DND-41 (cell line): ENCODE data around the gene KIR3DL3.
"Not testable (repeated sequence)": the region's sequence is repeated elsewhere in the genome, so short reads cannot be mapped to it uniquely, and the experiment has no call there.

Experiments used
- EZH2 ChIP-seq: IDR thresholded peaks from 3 replicates; pipeline ENCODE4 v1.6.1; 2012; ENCODE audit warnings: borderline replicate concordance, low read depth, mild to moderate bottlenecking, moderate library complexity, low read length, inconsistent platforms; ENCODE audit not compliant: severe bottlenecking
- TF ChIP-seq, protein P1 (sequence below): IDR thresholded peaks from 2 replicates; pipeline ENCODE4 v1.5.1; 2012; ENCODE audit warnings: borderline replicate concordance, low read length, moderate library complexity, mild to moderate bottlenecking; ENCODE audit not compliant: poor library complexity, severe bottlenecking; ENCODE audit errors: extremely low read depth

DNA sequence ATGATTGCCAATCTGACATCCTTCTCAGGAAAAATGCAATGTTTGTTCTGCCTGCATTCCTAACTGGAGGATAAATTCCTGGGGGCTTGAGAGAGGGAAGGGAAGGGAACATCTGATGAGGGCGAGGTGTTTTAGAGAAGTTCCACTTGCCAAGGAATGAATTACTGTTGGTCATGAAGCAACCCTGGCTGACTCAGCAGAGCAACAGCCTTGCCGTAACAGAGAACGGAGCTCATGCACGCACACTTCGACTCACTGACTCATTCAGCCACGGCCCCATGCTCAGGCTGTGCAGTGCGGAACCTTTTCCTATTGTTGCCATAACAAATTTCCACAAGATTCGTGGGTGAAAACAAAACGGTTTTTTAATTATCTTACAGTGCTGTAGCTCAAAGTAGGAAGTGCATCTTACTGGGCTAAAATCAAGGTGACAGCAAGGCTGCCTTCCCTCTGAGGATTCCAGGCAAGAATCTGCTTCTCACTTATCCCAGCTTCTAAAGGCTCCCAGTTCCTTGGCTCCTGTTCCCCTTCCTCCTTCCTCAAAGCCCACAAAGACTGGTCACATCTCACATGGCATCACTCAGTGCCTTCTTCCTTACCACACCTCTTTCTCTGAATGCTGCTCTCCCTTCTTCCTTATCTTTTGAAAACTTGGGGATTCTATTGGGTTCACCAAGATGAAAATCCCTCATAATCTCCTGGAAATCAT, 23.5 kb downstream of the KIR3DL3 start:
- TF ChIP-seq, protein P1, sequence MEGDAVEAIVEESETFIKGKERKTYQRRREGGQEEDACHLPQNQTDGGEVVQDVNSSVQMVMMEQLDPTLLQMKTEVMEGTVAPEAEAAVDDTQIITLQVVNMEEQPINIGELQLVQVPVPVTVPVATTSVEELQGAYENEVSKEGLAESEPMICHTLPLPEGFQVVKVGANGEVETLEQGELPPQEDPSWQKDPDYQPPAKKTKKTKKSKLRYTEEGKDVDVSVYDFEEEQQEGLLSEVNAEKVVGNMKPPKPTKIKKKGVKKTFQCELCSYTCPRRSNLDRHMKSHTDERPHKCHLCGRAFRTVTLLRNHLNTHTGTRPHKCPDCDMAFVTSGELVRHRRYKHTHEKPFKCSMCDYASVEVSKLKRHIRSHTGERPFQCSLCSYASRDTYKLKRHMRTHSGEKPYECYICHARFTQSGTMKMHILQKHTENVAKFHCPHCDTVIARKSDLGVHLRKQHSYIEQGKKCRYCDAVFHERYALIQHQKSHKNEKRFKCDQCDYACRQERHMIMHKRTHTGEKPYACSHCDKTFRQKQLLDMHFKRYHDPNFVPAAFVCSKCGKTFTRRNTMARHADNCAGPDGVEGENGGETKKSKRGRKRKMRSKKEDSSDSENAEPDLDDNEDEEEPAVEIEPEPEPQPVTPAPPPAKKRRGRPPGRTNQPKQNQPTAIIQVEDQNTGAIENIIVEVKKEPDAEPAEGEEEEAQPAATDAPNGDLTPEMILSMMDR, result not testable (repeated sequence)
- not testable (repeated sequence) for TF ChIP-seq EZH2
